ENCODE data around the gene EEF2. TPM values are rescaled to one million over a fixed set of nuclear protein-coding genes. Genes with fewer than 3 reads are reported as not detected.
A peak's percentile ranks its signal among the peaks of the same experiment; 100 is the strongest.

Gene EEF2
- total and polyA plus RNA-seq, 12 donors = 752 to 3,482 (median 2,119) TPM

DNA sequence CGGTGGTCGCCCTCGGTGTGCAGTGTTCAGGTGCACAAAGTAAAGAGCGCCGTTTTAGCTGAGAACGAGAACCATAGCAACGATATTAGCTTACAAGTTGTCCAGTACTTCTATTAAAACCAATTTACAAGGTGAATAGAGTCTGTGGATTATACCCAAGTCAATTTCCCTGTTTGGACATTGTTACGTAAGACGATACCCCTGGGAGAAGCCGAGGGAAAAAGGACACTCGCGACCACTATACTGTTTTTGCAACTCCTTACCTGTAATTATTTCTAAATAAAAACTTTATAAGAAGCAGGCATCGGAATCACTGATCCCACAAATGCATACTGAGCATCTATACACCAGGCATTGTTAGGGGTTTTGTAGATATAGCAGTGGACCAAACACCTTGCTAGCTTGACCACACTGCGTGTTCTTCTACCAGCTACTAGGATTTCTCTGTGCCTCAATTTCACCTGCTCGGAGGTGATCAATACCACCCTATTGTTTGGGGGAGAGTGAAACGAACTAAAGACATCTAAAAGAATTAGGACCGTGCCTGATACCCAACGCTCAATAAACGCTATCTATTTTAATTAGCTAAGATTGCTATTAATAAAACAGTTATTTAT, 488 bp upstream of the EEF2 start:
- no peak for TF ChIP-seq POLR2A (IDR thresholded peaks at IDR 0.05)
- TF ChIP-seq, protein P1, sequence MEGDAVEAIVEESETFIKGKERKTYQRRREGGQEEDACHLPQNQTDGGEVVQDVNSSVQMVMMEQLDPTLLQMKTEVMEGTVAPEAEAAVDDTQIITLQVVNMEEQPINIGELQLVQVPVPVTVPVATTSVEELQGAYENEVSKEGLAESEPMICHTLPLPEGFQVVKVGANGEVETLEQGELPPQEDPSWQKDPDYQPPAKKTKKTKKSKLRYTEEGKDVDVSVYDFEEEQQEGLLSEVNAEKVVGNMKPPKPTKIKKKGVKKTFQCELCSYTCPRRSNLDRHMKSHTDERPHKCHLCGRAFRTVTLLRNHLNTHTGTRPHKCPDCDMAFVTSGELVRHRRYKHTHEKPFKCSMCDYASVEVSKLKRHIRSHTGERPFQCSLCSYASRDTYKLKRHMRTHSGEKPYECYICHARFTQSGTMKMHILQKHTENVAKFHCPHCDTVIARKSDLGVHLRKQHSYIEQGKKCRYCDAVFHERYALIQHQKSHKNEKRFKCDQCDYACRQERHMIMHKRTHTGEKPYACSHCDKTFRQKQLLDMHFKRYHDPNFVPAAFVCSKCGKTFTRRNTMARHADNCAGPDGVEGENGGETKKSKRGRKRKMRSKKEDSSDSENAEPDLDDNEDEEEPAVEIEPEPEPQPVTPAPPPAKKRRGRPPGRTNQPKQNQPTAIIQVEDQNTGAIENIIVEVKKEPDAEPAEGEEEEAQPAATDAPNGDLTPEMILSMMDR (IDR thresholded peaks at IDR 0.05) = no peak
- H3K36me3 ChIP-seq (replicated peaks in 1 of 2) = peaks cover 0 to 33% of the 10 kb centered on the region in 2 donors
- intact Hi-C loops (cut with DNase I) = no loop called here
- H3K9me3 ChIP-seq (replicated peaks in 1 of 3) = no peaks in the 10 kb centered on the region
- H3K27ac ChIP-seq = peak overlapping the region; percentile 24 to 98 (median 50)
- WGBS, 4 donors = 3 to 5% (median 4%) methylated on average over 19 of the region's 19 CpGs
- H3K4me3 ChIP-seq = peak overlapping the region in 3 of 4 donors; percentile 31 to 98 (median 91)
- H3K4me1 ChIP-seq (replicated peaks in 1 of 2) = peaks cover 19 to 46% of the 10 kb centered on the region in 2 donors
- DNase-seq = peak in 1 of 7 donors; percentile 59
- no peaks in the 10 kb centered on the region for H3K27me3 ChIP-seq

DNA sequence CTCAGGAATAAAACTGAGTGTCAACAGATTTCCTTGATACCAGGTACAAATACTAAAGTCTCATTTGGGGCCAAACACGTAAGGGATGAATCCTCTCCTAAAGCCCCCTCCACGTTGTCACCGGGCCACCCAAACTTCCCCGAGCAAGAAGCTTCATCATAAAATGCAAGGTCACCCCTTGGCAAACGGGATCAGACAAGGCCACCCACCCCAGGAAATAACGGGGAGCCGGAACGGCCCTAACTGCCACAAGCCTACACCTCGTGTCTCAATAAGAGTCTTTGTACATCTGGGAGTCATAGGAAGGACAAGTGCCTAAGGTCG, 717 bp downstream of the EEF2 start:
- peak overlapping the region; percentile 84 to 100 (median 94) for H3K4me3 ChIP-seq
- TF ChIP-seq, protein P1 (IDR thresholded peaks at IDR 0.05) = peak in 1 of 6 experiments; percentile 6
- no peak for TF ChIP-seq POLR2A (IDR thresholded peaks at IDR 0.05)
- H3K27me3 ChIP-seq = no peaks in the 10 kb centered on the region
- peaks cover 19 to 46% of the 10 kb centered on the region in 2 donors for H3K4me1 ChIP-seq (replicated peaks in 1 of 2)
- WGBS, 4 donors = 0 to 1% (median 0%) methylated on average over 4 to 10 of the region's 10 CpGs
- H3K36me3 ChIP-seq (replicated peaks in 1 of 2) = peaks cover 0 to 45% of the 10 kb centered on the region in 2 donors
- intact Hi-C loops (cut with DNase I) = no loop called here
- peak in 2 of 7 donors; percentile 40 to 63 for DNase-seq
- no peaks in the 10 kb centered on the region for H3K9me3 ChIP-seq (replicated peaks in 1 of 3)
- H3K27ac ChIP-seq = peak overlapping the region; percentile 93 to 99 (median 98)

DNA sequence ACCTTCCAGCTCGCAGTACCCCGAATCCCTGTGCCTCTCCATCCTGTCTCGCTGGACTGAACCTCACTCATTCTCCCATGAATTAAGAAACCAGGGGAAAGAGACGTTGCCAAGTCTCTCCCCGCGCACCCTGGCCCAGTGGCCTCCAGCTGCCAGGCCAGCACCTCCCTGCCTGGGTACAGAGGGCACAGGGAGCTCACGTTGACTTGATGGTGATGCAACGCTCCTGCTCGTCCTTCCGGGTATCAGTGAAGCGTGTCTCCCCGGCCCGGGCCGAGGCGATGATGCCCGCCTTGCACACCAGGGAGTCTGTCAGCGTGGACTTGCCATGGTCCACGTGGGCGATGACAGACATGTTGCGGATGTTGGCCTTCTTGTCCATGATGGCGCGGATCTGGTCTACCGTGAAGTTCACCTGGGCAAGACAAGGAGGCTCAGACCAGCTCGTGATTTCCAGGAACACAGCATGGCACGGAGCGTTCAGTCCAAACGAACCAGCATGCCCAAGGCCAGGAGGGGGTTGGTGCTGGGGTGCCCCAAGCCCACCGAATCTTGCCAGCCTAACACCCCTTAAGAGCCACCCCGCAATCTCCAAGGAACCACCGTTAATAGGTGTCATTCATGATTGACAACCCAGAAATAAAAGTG, 1.2 kb downstream of the EEF2 start:
- intact Hi-C loops (cut with DNase I) = no loop called here
- Histone ChIP-seq H3K27ac (peak overlapping the region; percentile 93 to 99 (median 98)), H3K4me3 (peak overlapping the region in 3 of 4 donors; percentile 91 to 100 (median 98)), H3K36me3 (replicated peaks in 1 of 2) (peaks cover 0 to 50% of the 10 kb centered on the region in 2 donors), H3K27me3 (no peaks in the 10 kb centered on the region), H3K9me3 (replicated peaks in 1 of 3) (no peaks in the 10 kb centered on the region), H3K4me1 (replicated peaks in 1 of 2) (peaks cover 19 to 46% of the 10 kb centered on the region in 2 donors)
- peak in 1 of 2 donors; percentile 37 for TF ChIP-seq POLR2A (IDR thresholded peaks at IDR 0.05)
- TF ChIP-seq, protein P1 (IDR thresholded peaks at IDR 0.05) = no peak
- WGBS, 4 donors = 8 to 31% (median 14%) methylated on average over 9 to 30 of the region's 30 CpGs
- peak; percentile 61 to 90 (median 84) for DNase-seq

DNA sequence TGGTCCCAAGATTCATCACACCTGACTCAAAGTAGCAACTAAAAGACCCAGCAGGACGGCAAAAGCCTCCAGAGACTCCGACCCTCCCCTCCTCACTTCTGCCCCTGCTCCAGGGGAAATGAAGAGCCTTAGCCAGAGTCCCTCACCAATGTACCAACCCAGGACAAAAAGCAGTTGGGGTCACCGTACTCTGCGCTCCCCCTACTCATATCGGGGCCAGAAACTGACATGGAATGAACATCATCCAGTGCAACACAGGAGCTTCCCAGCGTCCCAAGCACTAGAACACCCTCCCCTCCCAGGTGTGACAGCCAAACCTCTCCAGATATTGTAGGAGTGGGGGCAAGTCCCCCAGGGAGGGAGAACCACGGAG, 1.7 kb downstream of the EEF2 start:
- no peak for TF ChIP-seq POLR2A (IDR thresholded peaks at IDR 0.05)
- TF ChIP-seq, protein P1 (IDR thresholded peaks at IDR 0.05) = no peak
- peaks cover 19 to 46% of the 10 kb centered on the region in 2 donors for H3K4me1 ChIP-seq (replicated peaks in 1 of 2)
- H3K9me3 ChIP-seq (replicated peaks in 1 of 3) = no peaks in the 10 kb centered on the region
- H3K4me3 ChIP-seq = peak overlapping the region in 2 of 4 donors; percentile 91 to 98
- no peaks in the 10 kb centered on the region for H3K27me3 ChIP-seq
- 43 to 56% (median 54%) methylated on average over 3 to 7 of the region's 7 CpGs for WGBS, 4 donors
- intact Hi-C loops (cut with DNase I) = no loop called here
- peaks cover 0 to 56% of the 10 kb centered on the region in 2 donors for H3K36me3 ChIP-seq (replicated peaks in 1 of 2)
- DNase-seq = no peak
- H3K27ac ChIP-seq = peak overlapping the region in 4 of 5 donors; percentile 93 to 98 (median 98)

Data from adrenal gland (tissue), 12 donors.